ENCODE data around the gene ALDH16A1. TPM values are rescaled to one million over a fixed set of nuclear protein-coding genes. Genes with fewer than 3 reads are reported as not detected.

ALDH16A1 gene
- total RNA-seq, 4 donors from 2014 or later = 35.4 to 80.4 (median 50.3) TPM

- TF ChIP-seq CTCF (IDR thresholded peaks at IDR 0.05; ENCODE audit: low read depth) = no peak
Observed at GRCh38 chr19:49462492-49462891, 9.5 kb downstream of the ALDH16A1 start.

GRCh38 chr19:49463960-49464740 lies 11.1 kb downstream of the ALDH16A1 start:
- TF ChIP-seq CTCF (IDR thresholded peaks at IDR 0.05; ENCODE audit: low read depth) = no peak

DNA sequence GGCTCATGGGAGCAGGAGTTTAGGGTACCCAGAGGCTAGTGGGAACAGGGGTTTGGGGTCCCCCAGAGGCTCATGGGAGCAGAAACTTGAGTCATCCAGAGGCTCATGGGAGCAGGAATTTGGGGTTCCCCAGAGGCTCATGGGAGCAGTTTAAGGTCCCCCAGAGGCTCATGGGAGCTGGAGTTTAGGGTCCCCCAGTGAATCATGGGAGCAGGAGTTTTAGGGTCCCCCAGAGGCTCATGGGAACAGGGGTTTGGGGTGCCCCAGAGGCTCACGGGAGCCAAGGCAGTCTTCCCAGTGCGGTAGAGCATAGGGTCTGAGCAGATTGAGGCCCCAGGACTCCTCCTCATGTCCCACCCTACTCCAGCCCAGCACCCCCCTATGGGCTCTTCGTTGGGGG lies 12.3 kb downstream of the ALDH16A1 start:
- TF ChIP-seq CTCF (IDR thresholded peaks at IDR 0.05; ENCODE audit: low read depth) = no peak

GRCh38 chr19:49468199-49468598 lies 15.2 kb downstream of the ALDH16A1 start:
- TF ChIP-seq CTCF (IDR thresholded peaks at IDR 0.05; ENCODE audit: low read depth) = no peak

DNA sequence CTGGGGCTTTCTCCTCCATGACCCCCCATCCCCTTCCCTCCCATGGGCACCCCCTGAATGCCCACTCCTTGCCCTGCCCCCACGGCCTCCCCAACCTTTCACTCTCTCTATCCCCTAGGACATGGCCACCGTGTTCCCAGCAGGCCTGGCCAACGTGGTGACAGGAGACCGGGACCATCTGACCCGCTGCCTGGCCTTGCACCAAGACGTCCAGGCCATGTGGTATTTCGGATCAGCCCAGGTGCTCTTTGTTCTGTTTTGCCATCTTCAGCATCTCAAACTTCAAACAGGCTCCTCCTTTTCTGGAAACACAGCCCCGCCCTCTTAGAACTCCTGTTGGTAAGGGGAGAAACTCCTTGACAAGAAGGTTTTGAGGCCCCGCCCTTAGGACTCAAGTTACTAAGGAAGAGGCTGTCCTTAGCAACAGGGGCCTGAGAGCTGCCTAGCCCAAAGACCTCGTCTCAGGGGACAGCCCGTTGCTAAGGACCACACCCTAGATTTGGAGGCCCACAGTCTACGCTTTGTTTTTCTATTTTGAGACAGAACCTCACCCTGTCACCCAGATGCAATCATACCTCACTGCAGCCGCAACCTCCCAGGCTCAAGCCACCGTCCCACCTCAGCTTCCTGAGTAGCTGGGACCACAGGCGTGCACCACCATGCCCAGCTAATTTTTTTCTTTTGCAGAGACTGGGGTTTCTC lies 15.9 kb downstream of the ALDH16A1 start:
- TF ChIP-seq CTCF (IDR thresholded peaks at IDR 0.05; ENCODE audit: low read depth) = no peak

GRCh38 chr19:49469828-49470614 lies 17.0 kb downstream of the ALDH16A1 start:
- TF ChIP-seq CTCF (IDR thresholded peaks at IDR 0.05; ENCODE audit: low read depth) = no peak

GRCh38 chr19:49470615-49470978 lies 17.6 kb downstream of the ALDH16A1 start:
- no peak for TF ChIP-seq CTCF (IDR thresholded peaks at IDR 0.05; ENCODE audit: low read depth)
